Body of pancreas (tissue), 4 donors: Measurements from ENCODE around the gene IMMP1L. TPM values are rescaled to one million over a fixed set of nuclear protein-coding genes. Genes with fewer than 3 reads are reported as not detected.

Source experiments
- ATAC-seq: fragments of 150-250 bp; one replicate; pipeline ENCODE4 v1.9.1; 2016
- DNase-seq, 4 donors: peaks; one replicate each; pipeline ENCODE4 v3.0.0-alpha.2; 2019
- H3K27ac ChIP-seq, 4 donors: fragments of 200-600 bp; sonication (generic); 1 replicate in 3 of 4; 2 replicates in 1 of 4; pipeline versions ENCODE4 v1.5.1 to v1.6.1; 2016 to 2019; ENCODE audit warnings: mild to moderate bottlenecking in 1 of 4, mixed read lengths in 1 of 4, moderate library complexity in 1 of 4
- H3K27me3 ChIP-seq, 2 donors: fragments of 200-600 bp; sonication (generic); one replicate each; pipeline ENCODE4 v1.6.0; 2016; ENCODE audit warnings: mild to moderate bottlenecking in 1 of 2
- H3K36me3 ChIP-seq, 2 donors: fragments of 200-600 bp; sonication (generic); replicated peaks in 1 of 2; 2 replicates each; pipeline ENCODE4 v1.5.1; 2016; ENCODE audit warnings: low read depth in 2 of 2; ENCODE audit not compliant: insufficient read depth in 1 of 2
- H3K4me1 ChIP-seq: fragments of 200-600 bp; sonication (generic); one replicate; pipeline ENCODE4 v1.6.0; 2016
- H3K4me3 ChIP-seq, 2 donors: fragments of 200-600 bp; sonication (generic); 1 replicate in 1 of 2; 2 replicates in 1 of 2; pipeline ENCODE4 v1.5.1; 2016 to 2019
- H3K9me3 ChIP-seq, 3 donors: fragments of 200-600 bp; sonication (generic); 1 replicate in 2 of 3; 2 replicates in 1 of 3; pipeline ENCODE4 v1.5.1; 2016
- CTCF ChIP-seq, 7 experiments: fragments of 450-650 bp in 4 of 7; fragments of 200-600 bp in 3 of 7; sonication (generic) in 3 of 7; IDR thresholded peaks; one replicate each; pipeline ENCODE4 v1.5.1; 2016 to 2019; ENCODE audit warnings: antibody characterized with exemption in 7 of 7
- POLR2A ChIP-seq, 3 donors: fragments of 450-650 bp; IDR thresholded peaks; one replicate each; pipeline ENCODE4 v1.6.1; 2016; ENCODE audit warnings: antibody characterized with exemption in 3 of 3, mild to moderate bottlenecking in 2 of 3
- WGBS, 2 donors: methylation state at CpG; one replicate each; pipeline ENCODE4 v1.1.5; 2017; 5-methylcytosine and 5-hydroxymethylcytosine counted together
- intact Hi-C: fragments of 100-400 bp; cut with DNase I; formaldehyde crosslinking; loops from one replicate; pipeline ENCODE4 v1.15.1; 2023
- total RNA-seq, 2 donors: library from RNA; depleted of rRNA; stranded (reverse); fragments of >200 nt; gene quantifications; one replicate each; pipeline ENCODE4 v1.1.0, GENCODE V29; 2016

Gene IMMP1L
- total RNA-seq, 2 donors from 2014 or later, result 11.5 to 15.3 TPM

- intact Hi-C loops, result no loop called here
- H3K27ac ChIP-seq, result peak overlapping the region in 1 of 4 donors; percentile 7
- no peaks in the 10 kb centered on the region for H3K36me3 ChIP-seq
- WGBS, 2 donors, result 62 to 68% methylated on average over 2 of the region's 2 CpGs
- no peaks in the 10 kb centered on the region for H3K27me3 ChIP-seq
- H3K4me1 ChIP-seq, result peaks cover 11% of the 10 kb centered on the region
- TF ChIP-seq POLR2A (IDR thresholded peaks at IDR 0.05) (no peak), CTCF (IDR thresholded peaks at IDR 0.05) (no peak)
- DNase-seq, result peak in 3 of 4 donors; percentile 14 to 35 (median 21)
- no peak for ATAC-seq
- H3K4me3 ChIP-seq, result no peak overlapping the region
- H3K9me3 ChIP-seq, result no peaks in the 10 kb centered on the region
Measured at GRCh38 chr11:31492320-31492913, 17.0 kb downstream of the IMMP1L start.

GRCh38 chr11:31487848-31488247, 21.6 kb downstream of the IMMP1L start:
- no peaks in the 10 kb centered on the region for H3K36me3 ChIP-seq
- no peaks in the 10 kb centered on the region for H3K27me3 ChIP-seq
- H3K4me3 ChIP-seq, result no peak overlapping the region
- ATAC-seq, result no peak
- DNase-seq, result peak in 3 of 4 donors; percentile 18 to 45 (median 21)
- H3K9me3 ChIP-seq, result no peaks in the 10 kb centered on the region
- peaks cover 11% of the 10 kb centered on the region for H3K4me1 ChIP-seq
- TF ChIP-seq POLR2A (IDR thresholded peaks at IDR 0.05), result no peak
- TF ChIP-seq CTCF (IDR thresholded peaks at IDR 0.05), result peak in 6 of 7 experiments; percentile 19 to 58 (median 44)
- intact Hi-C loops, result no loop called here
- 10 to 13% methylated on average over 1 of the region's 1 CpG for WGBS, 2 donors
- H3K27ac ChIP-seq, result no peak overlapping the region

- intact Hi-C loops, result no loop called here
- H3K9me3 ChIP-seq, result no peaks in the 10 kb centered on the region
- H3K27ac ChIP-seq, result no peak overlapping the region
- ATAC-seq (no peak), DNase-seq (no peak)
- H3K27me3 ChIP-seq, result no peaks in the 10 kb centered on the region
- TF ChIP-seq CTCF (IDR thresholded peaks at IDR 0.05) (no peak), POLR2A (IDR thresholded peaks at IDR 0.05) (no peak)
- no peak overlapping the region for H3K4me3 ChIP-seq
- WGBS, 2 donors, result 83 to 86% methylated on average over 4 of the region's 4 CpGs
- H3K4me1 ChIP-seq, result no peaks in the 10 kb centered on the region
- no peaks in the 10 kb centered on the region for H3K36me3 ChIP-seq
Measured at GRCh38 chr11:31484497-31484896, 24.9 kb downstream of the IMMP1L start.

GRCh38 chr11:31480930-31481329, 28.5 kb downstream of the IMMP1L start:
- WGBS, 2 donors, result 86 to 93% methylated on average over 3 of the region's 3 CpGs
- ATAC-seq (no peak), DNase-seq (no peak)
- no peaks in the 10 kb centered on the region for H3K36me3 ChIP-seq
- no peaks in the 10 kb centered on the region for H3K9me3 ChIP-seq
- H3K4me3 ChIP-seq, result no peak overlapping the region
- H3K27me3 ChIP-seq, result no peaks in the 10 kb centered on the region
- intact Hi-C loops, result no loop called here
- no peak overlapping the region for H3K27ac ChIP-seq
- no peaks in the 10 kb centered on the region for H3K4me1 ChIP-seq
- TF ChIP-seq CTCF (IDR thresholded peaks at IDR 0.05) (no peak), POLR2A (IDR thresholded peaks at IDR 0.05) (no peak)

- intact Hi-C loops, result no loop called here
- Histone ChIP-seq H3K27me3 (no peaks in the 10 kb centered on the region), H3K4me3 (no peak overlapping the region), H3K36me3 (no peaks in the 10 kb centered on the region), H3K9me3 (no peaks in the 10 kb centered on the region), H3K27ac (no peak overlapping the region), H3K4me1 (no peaks in the 10 kb centered on the region)
- ATAC-seq, result no peak
- no peak for DNase-seq
- 94% methylated on average over 4 of the region's 4 CpGs for WGBS, 2 donors
- TF ChIP-seq POLR2A (IDR thresholded peaks at IDR 0.05) (no peak), CTCF (IDR thresholded peaks at IDR 0.05) (no peak)
Measured at GRCh38 chr11:31479066-31479465, 30.4 kb downstream of the IMMP1L start.
